ENCODE measurements around the gene SPART. TPM values are rescaled to one million over a fixed set of nuclear protein-coding genes. Genes with fewer than 3 reads are reported as not detected.

The SPART gene
- total RNA-seq, 6 donors from 2014 or later, result 30.4 to 86.7 (median 47.9) TPM

DNA sequence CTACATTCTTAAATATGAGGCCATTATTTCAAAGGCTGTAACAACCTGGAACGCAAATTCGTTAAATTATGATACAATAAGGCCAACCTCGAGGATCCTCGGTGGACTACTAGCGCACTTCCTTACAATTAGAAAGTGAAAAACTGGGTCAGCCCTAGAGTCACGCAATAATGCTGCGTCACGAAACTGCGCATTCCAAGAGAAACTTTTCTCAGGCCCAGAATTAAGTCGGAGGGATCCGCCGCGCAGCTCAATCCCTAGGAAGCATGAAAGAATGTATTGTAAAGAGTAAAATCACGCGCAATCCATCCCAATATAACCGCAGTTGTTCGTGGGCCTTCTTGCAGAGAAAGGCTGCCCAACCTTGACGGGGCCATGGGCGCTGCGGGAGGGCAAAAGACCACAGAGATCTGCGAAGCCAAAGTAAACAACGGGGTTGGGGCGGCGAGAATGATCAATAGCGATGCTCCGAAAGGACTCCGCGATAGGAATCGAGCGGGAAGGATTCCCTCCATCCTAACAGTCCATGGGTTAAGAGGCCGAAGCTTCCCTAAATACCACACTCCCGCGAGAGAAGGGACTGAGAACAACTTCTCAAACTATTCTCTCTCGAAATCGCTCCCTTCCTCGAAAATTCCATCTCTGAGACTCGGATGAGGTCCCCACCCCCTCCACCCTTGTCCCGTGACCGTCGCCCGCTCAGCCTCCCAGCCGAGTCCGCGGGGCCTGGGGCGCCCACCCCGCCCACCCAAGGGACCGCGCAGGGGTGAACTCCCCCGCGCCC lies 564 bp downstream of the SPART start:
- peaks cover 11 to 32% (median 23%) of the 10 kb centered on the region in 4 donors for H3K4me1 ChIP-seq
- H3K27me3 ChIP-seq, result no peaks in the 10 kb centered on the region
- TF ChIP-seq POLR2A (IDR thresholded peaks at IDR 0.05), result peak in 2 of 4 donors; percentile 66 to 73
- TF ChIP-seq EP300 (IDR thresholded peaks at IDR 0.05), result no peak
- peak; percentile 50 to 57 for TF ChIP-seq POLR2AphosphoS5 (IDR thresholded peaks at IDR 0.05)
- no peaks in the 10 kb centered on the region for H3K36me3 ChIP-seq
- no peaks in the 10 kb centered on the region for H3K9me3 ChIP-seq
- ATAC-seq (ENCODE audit: low FRiP score in 2 of 2) (peak; percentile 80 to 83), DNase-seq (peak; percentile 51 to 81)
- H3K4me3 ChIP-seq, result peak overlapping the region; percentile 68 to 88 (median 78)
- WGBS, 2 donors, result 4 to 5% methylated on average over 22 to 40 of the region's 50 CpGs
- H3K27ac ChIP-seq, result peak overlapping the region; percentile 97 to 100 (median 98)

- Histone ChIP-seq H3K27me3 (no peaks in the 10 kb centered on the region), H3K36me3 (no peaks in the 10 kb centered on the region), H3K4me1 (peaks cover 11 to 32% (median 23%) of the 10 kb centered on the region in 4 donors), H3K4me3 (peak overlapping the region; percentile 68 to 88 (median 78)), H3K9me3 (no peaks in the 10 kb centered on the region), H3K27ac (peak overlapping the region; percentile 97 to 100 (median 98))
- DNase-seq, result no peak
- TF ChIP-seq, protein P1, sequence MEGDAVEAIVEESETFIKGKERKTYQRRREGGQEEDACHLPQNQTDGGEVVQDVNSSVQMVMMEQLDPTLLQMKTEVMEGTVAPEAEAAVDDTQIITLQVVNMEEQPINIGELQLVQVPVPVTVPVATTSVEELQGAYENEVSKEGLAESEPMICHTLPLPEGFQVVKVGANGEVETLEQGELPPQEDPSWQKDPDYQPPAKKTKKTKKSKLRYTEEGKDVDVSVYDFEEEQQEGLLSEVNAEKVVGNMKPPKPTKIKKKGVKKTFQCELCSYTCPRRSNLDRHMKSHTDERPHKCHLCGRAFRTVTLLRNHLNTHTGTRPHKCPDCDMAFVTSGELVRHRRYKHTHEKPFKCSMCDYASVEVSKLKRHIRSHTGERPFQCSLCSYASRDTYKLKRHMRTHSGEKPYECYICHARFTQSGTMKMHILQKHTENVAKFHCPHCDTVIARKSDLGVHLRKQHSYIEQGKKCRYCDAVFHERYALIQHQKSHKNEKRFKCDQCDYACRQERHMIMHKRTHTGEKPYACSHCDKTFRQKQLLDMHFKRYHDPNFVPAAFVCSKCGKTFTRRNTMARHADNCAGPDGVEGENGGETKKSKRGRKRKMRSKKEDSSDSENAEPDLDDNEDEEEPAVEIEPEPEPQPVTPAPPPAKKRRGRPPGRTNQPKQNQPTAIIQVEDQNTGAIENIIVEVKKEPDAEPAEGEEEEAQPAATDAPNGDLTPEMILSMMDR (IDR thresholded peaks at IDR 0.05), result no peak
- no peak for TF ChIP-seq POLR2A (IDR thresholded peaks at IDR 0.05)
- TF ChIP-seq EP300 (IDR thresholded peaks at IDR 0.05), result no peak
- TF ChIP-seq POLR2AphosphoS5 (IDR thresholded peaks at IDR 0.05), result no peak
- no peak for ATAC-seq (ENCODE audit: low FRiP score in 2 of 2)
- 16 to 17% methylated on average over 14 of the region's 14 CpGs for WGBS, 2 donors
Observed at GRCh38 chr13:36344886-36345437, 1.2 kb downstream of the SPART start.

- peaks cover 11 to 36% (median 23%) of the 10 kb centered on the region in 4 donors for H3K4me1 ChIP-seq
- H3K27me3 ChIP-seq, result no peaks in the 10 kb centered on the region
- TF ChIP-seq EP300 (IDR thresholded peaks at IDR 0.05) (no peak), POLR2A (IDR thresholded peaks at IDR 0.05) (no peak), POLR2AphosphoS5 (IDR thresholded peaks at IDR 0.05) (no peak)
- TF ChIP-seq, protein P1 (IDR thresholded peaks at IDR 0.05), result no peak
- peak overlapping the region in 1 of 4 donors; percentile 88 for H3K4me3 ChIP-seq
- DNase-seq (no peak), ATAC-seq (ENCODE audit: low FRiP score in 2 of 2) (no peak)
- WGBS, 2 donors, result 60 to 67% methylated on average over 6 of the region's 6 CpGs
- H3K36me3 ChIP-seq, result no peaks in the 10 kb centered on the region
- H3K9me3 ChIP-seq, result no peaks in the 10 kb centered on the region
- peak overlapping the region in 1 of 4 donors; percentile 98 for H3K27ac ChIP-seq
Observed at GRCh38 chr13:36344173-36344572, 2.0 kb downstream of the SPART start.

GRCh38 chr13:36343766-36344165 lies 2.4 kb downstream of the SPART start:
- no peak for DNase-seq
- H3K4me3 ChIP-seq, result peak overlapping the region in 1 of 4 donors; percentile 88

DNA sequence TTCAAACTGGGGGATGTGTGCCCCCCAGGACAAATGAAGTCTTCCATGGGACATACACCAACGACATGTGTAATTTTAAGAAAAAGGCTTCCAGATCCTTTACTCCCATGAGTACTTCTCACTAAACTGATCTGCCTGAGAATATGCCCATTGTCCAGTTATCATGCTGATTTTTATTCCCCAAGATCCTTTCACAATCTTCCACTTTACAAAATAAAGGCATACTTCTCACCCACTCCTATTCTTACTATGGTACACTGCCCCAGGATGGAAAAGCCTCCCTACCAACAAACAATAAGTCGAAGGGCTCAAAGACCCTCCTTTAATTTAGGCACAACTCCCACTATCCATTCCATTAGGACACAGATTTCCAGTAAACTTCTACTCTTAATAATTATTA lies 3.5 kb downstream of the SPART start:
- H3K27me3 ChIP-seq, result no peaks in the 10 kb centered on the region
- H3K9me3 ChIP-seq, result no peaks in the 10 kb centered on the region
- ATAC-seq (ENCODE audit: low FRiP score in 2 of 2), result no peak
- H3K4me3 ChIP-seq, result no peak overlapping the region
- H3K27ac ChIP-seq, result no peak overlapping the region
- H3K4me1 ChIP-seq, result peaks cover 11 to 38% (median 23%) of the 10 kb centered on the region in 4 donors
- DNase-seq, result no peak
- no peaks in the 10 kb centered on the region for H3K36me3 ChIP-seq
- 87 to 98% methylated on average over 2 of the region's 2 CpGs for WGBS, 2 donors
- TF ChIP-seq POLR2AphosphoS5 (IDR thresholded peaks at IDR 0.05) (no peak), POLR2A (IDR thresholded peaks at IDR 0.05) (no peak), EP300 (IDR thresholded peaks at IDR 0.05) (no peak)
- TF ChIP-seq, protein P1 (IDR thresholded peaks at IDR 0.05), result no peak

More at GRCh38 chr13:36343766-36344165, 2.4 kb downstream of the SPART start:
- H3K36me3 ChIP-seq, result no peaks in the 10 kb centered on the region
- peaks cover 11 to 36% (median 23%) of the 10 kb centered on the region in 4 donors for H3K4me1 ChIP-seq
- TF ChIP-seq, protein P1 (IDR thresholded peaks at IDR 0.05), result no peak
- no peak for TF ChIP-seq POLR2A (IDR thresholded peaks at IDR 0.05)
- TF ChIP-seq POLR2AphosphoS5 (IDR thresholded peaks at IDR 0.05), result no peak
- TF ChIP-seq EP300 (IDR thresholded peaks at IDR 0.05), result no peak
- no peak overlapping the region for H3K27ac ChIP-seq
- no peaks in the 10 kb centered on the region for H3K27me3 ChIP-seq
- H3K9me3 ChIP-seq, result no peaks in the 10 kb centered on the region
- 96 to 97% methylated on average over 3 of the region's 3 CpGs for WGBS, 2 donors
- ATAC-seq (ENCODE audit: low FRiP score in 2 of 2), result no peak
